ENCODE data around the gene CCPG1.

DNA sequence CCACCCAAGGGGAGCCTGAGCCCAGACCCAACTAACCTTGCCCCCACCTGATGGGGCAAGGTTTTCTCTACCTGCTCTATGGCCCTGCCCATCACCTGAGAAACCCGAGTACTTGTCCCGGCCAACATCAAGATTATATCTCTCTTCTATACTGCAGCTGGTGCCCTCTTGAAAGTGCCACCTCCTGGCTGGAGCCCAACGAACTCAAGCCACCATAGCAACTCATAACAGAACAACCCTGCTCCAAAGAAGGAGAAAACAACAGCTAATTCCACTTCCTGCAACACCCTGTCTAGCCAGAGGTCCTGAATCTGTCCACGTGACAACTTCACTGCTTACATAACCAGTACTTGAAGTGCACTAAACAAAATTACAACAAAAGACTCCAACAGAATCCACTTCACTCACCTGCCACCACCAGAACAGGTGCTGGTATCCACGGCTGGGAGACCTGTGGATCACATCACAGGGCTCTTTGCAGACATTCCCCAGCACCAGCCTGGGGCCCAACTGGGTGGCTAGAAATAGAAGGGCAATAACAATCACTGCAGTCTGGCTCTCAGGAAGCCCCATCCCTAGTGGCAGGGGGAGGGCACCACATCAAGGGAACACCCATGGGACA lies 49.4 kb upstream of the CCPG1 start:
- TF ChIP-seq, protein P1, sequence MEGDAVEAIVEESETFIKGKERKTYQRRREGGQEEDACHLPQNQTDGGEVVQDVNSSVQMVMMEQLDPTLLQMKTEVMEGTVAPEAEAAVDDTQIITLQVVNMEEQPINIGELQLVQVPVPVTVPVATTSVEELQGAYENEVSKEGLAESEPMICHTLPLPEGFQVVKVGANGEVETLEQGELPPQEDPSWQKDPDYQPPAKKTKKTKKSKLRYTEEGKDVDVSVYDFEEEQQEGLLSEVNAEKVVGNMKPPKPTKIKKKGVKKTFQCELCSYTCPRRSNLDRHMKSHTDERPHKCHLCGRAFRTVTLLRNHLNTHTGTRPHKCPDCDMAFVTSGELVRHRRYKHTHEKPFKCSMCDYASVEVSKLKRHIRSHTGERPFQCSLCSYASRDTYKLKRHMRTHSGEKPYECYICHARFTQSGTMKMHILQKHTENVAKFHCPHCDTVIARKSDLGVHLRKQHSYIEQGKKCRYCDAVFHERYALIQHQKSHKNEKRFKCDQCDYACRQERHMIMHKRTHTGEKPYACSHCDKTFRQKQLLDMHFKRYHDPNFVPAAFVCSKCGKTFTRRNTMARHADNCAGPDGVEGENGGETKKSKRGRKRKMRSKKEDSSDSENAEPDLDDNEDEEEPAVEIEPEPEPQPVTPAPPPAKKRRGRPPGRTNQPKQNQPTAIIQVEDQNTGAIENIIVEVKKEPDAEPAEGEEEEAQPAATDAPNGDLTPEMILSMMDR (conservative IDR thresholded peaks at IDR 0.05 in 1 of 2, IDR thresholded peaks at IDR 0.05 in 1 of 2; ENCODE audit: low read depth in 1 of 2, low read length in 2 of 2): no peak
- no peak for TF ChIP-seq EZH2 (IDR thresholded peaks at IDR 0.05; ENCODE audit: low read length, missing control alignments)

All from fibroblast of lung (primary cell).